ENCODE results near the gene SERBP1. TPM values are rescaled to one million over a fixed set of nuclear protein-coding genes. Genes with fewer than 3 reads are reported as not detected.

The SERBP1 gene
- total RNA-seq, 1 experiment from 2014 or later = 315 TPM

GRCh38 chr1:67408148-67408547 is 22.1 kb downstream of the SERBP1 start:
- Mint-ChIP-seq H3K9me3 (ENCODE audit: unreplicated experiment) (no peaks in the 10 kb centered on the region), H3K4me3 (ENCODE audit: unreplicated experiment) (no peak overlapping the region), H3K27ac (ENCODE audit: low read depth, unreplicated experiment) (no peak overlapping the region), H3K4me1 (ENCODE audit: insufficient read depth, unreplicated experiment) (peaks cover 6% of the 10 kb centered on the region), H3K27me3 (ENCODE audit: insufficient read depth, unreplicated experiment) (no peaks in the 10 kb centered on the region), H3K36me3 (ENCODE audit: insufficient read depth, unreplicated experiment) (peaks cover 86% of the 10 kb centered on the region)
- no peak for DNase-seq (ENCODE audit: unreplicated experiment)
- CTCF ChIA-PET = interaction anchor here (0.6 to 1.2 kb wide), 2 partner anchors 33 to 93 kb away, joined by 3 to 5 read pairs; no protein-coding TSS in a partner anchor
- intact Hi-C loops (cut with micrococcal nuclease) = no loop called here
- POLR2A ChIA-PET = interaction anchor here (0.6 to 2.0 kb wide), 9 partner anchors 8 to 338 kb away, joined by 3 to 6 read pairs (median 4); partner anchors contain the start of gene SERBP1
- TF ChIP-seq CTCF (IDR thresholded peaks at IDR 0.05; ENCODE audit: unreplicated experiment) = no peak
- no TSS peak for BruUV-seq (replicated peaks)

- H3K9me3 Mint-ChIP-seq (ENCODE audit: unreplicated experiment) = no peaks in the 10 kb centered on the region
- no peaks in the 10 kb centered on the region for H3K27me3 Mint-ChIP-seq (ENCODE audit: insufficient read depth, unreplicated experiment)
- intact Hi-C loops (cut with micrococcal nuclease) = no loop called here
- ChIA-PET CTCF (interaction anchor here (0.6 kb wide), 2 partner anchors 196 to 240 kb away, joined by 3 read pairs; no protein-coding TSS in a partner anchor), POLR2A (interaction anchor here (0.8 to 1.6 kb wide), 3 partner anchors 9 to 26 kb away, joined by 3 to 4 read pairs (median 4); no protein-coding TSS in a partner anchor)
- H3K4me1 Mint-ChIP-seq (ENCODE audit: insufficient read depth, unreplicated experiment) = peaks cover 6% of the 10 kb centered on the region
- H3K4me3 Mint-ChIP-seq (ENCODE audit: unreplicated experiment) = no peak overlapping the region
- no peak for TF ChIP-seq CTCF (IDR thresholded peaks at IDR 0.05; ENCODE audit: unreplicated experiment)
- BruUV-seq (replicated peaks) = no TSS peak
- no peak for DNase-seq (ENCODE audit: unreplicated experiment)
- H3K36me3 Mint-ChIP-seq (ENCODE audit: insufficient read depth, unreplicated experiment) = peaks cover 80% of the 10 kb centered on the region
- H3K27ac Mint-ChIP-seq (ENCODE audit: low read depth, unreplicated experiment) = no peak overlapping the region
Observed at GRCh38 chr1:67407498-67407897, 22.7 kb downstream of the SERBP1 start.

GRCh38 chr1:67405473-67406245 is 24.5 kb downstream of the SERBP1 start:
- ChIA-PET CTCF (interaction anchor here (0.7 kb wide), 1 partner anchor 57 kb away, joined by 3 read pairs; no protein-coding TSS in a partner anchor), POLR2A (interaction anchor here (0.7 kb wide), 1 partner anchor 243 kb away, joined by 3 read pairs; no protein-coding TSS in a partner anchor)
- intact Hi-C loops (cut with micrococcal nuclease) = no loop called here
- no peak for DNase-seq (ENCODE audit: unreplicated experiment)
- TF ChIP-seq CTCF (IDR thresholded peaks at IDR 0.05; ENCODE audit: unreplicated experiment) = no peak
- H3K27me3 Mint-ChIP-seq (ENCODE audit: insufficient read depth, unreplicated experiment) = no peaks in the 10 kb centered on the region
- BruUV-seq (replicated peaks) = no TSS peak
- H3K36me3 Mint-ChIP-seq (ENCODE audit: insufficient read depth, unreplicated experiment) = peaks cover 68% of the 10 kb centered on the region
- H3K4me3 Mint-ChIP-seq (ENCODE audit: unreplicated experiment) = no peak overlapping the region
- H3K4me1 Mint-ChIP-seq (ENCODE audit: insufficient read depth, unreplicated experiment) = peaks cover 12% of the 10 kb centered on the region
- no peak overlapping the region for H3K27ac Mint-ChIP-seq (ENCODE audit: low read depth, unreplicated experiment)
- H3K9me3 Mint-ChIP-seq (ENCODE audit: unreplicated experiment) = no peaks in the 10 kb centered on the region

- Mint-ChIP-seq H3K4me1 (ENCODE audit: insufficient read depth, unreplicated experiment) (peaks cover 11% of the 10 kb centered on the region), H3K27me3 (ENCODE audit: insufficient read depth, unreplicated experiment) (no peaks in the 10 kb centered on the region), H3K27ac (ENCODE audit: low read depth, unreplicated experiment) (no peak overlapping the region), H3K36me3 (ENCODE audit: insufficient read depth, unreplicated experiment) (peaks cover 53% of the 10 kb centered on the region), H3K9me3 (ENCODE audit: unreplicated experiment) (no peaks in the 10 kb centered on the region), H3K4me3 (ENCODE audit: unreplicated experiment) (no peak overlapping the region)
- CTCF ChIA-PET = no interaction called here
- POLR2A ChIA-PET = no interaction called here
- BruUV-seq (replicated peaks) = no TSS peak
- DNase-seq (ENCODE audit: unreplicated experiment) = no peak
- TF ChIP-seq CTCF (IDR thresholded peaks at IDR 0.05; ENCODE audit: unreplicated experiment) = no peak
- intact Hi-C loops (cut with micrococcal nuclease) = no loop called here
Observed at GRCh38 chr1:67404212-67404620, 26.0 kb downstream of the SERBP1 start.

All from MCF 10A (cell line).